ENCODE results near the gene COMTD1. TPM values are rescaled to one million over a fixed set of nuclear protein-coding genes. Genes with fewer than 3 reads are reported as not detected.

The COMTD1 gene
- total and polyA plus RNA-seq, 2 donors (not counting 1 experiment from before 2014, with no cell fraction given), result 14.5 to 23.8 TPM

DNA sequence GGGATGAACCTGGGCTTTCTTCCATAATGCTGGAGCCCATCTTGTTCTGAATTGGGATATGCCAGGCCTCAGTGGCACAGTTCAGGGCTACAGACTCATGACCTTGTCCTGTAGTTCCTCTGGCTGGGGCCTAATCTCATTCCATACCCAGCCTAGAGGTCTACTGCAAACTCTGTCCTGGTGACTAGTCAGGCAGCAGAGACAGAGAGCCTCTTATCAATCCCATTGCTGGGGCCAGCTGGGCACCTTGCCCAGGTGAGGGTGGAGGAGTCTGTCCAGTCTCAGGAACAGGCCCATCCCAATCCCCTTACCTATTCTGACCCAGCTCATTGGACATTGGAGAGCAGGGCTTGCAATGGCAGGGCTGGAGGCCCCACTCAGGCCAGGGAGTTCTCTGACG is 28.0 kb upstream of the COMTD1 start:
- TF ChIP-seq EZH2 (IDR thresholded peaks at IDR 0.05; ENCODE audit: borderline replicate concordance, insufficient read depth, low read depth, low read length, poor library complexity, severe bottlenecking), result no peak
- TF ChIP-seq, protein P1, sequence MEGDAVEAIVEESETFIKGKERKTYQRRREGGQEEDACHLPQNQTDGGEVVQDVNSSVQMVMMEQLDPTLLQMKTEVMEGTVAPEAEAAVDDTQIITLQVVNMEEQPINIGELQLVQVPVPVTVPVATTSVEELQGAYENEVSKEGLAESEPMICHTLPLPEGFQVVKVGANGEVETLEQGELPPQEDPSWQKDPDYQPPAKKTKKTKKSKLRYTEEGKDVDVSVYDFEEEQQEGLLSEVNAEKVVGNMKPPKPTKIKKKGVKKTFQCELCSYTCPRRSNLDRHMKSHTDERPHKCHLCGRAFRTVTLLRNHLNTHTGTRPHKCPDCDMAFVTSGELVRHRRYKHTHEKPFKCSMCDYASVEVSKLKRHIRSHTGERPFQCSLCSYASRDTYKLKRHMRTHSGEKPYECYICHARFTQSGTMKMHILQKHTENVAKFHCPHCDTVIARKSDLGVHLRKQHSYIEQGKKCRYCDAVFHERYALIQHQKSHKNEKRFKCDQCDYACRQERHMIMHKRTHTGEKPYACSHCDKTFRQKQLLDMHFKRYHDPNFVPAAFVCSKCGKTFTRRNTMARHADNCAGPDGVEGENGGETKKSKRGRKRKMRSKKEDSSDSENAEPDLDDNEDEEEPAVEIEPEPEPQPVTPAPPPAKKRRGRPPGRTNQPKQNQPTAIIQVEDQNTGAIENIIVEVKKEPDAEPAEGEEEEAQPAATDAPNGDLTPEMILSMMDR (IDR thresholded peaks at IDR 0.05), result no peak
- Mint-ChIP-seq H3K4me3 (no peak overlapping the region), H3K9me3 (ENCODE audit: insufficient read depth) (peaks cover 3% of the 10 kb centered on the region), H3K27ac (no peak overlapping the region), H3K27me3 (no peaks in the 10 kb centered on the region), H3K4me1 (no peaks in the 10 kb centered on the region)
- H3K36me3 ChIP-seq (replicated peaks in 1 of 2; ENCODE audit: control extremely low read depth in 1 of 2, control insufficient read depth in 1 of 2, extremely low read depth in 1 of 2, insufficient read depth in 2 of 2, low read length in 1 of 2), result no peaks in the 10 kb centered on the region
- H3K4me2 ChIP-seq (replicated peaks; ENCODE audit: low read depth, low read length, poor library complexity, severe bottlenecking), result no peak overlapping the region
- ChIA-PET POLR2A (no interaction called here), CTCF (no interaction called here)
- no peak for ATAC-seq (ENCODE audit: low read depth)
- peaks cover 0 to 12% (median 0%) of the 10 kb centered on the region in 3 donors for H3K9me3 ChIP-seq (ENCODE audit: control extremely low read depth in 1 of 3, control insufficient read depth in 2 of 3, insufficient read depth in 1 of 3, low read length in 2 of 3)
- H3K4me1 ChIP-seq (ENCODE audit: control insufficient read depth in 2 of 2, insufficient read depth in 2 of 2, low read length in 2 of 2), result no peaks in the 10 kb centered on the region
- no peak overlapping the region for H3K4me3 ChIP-seq (ENCODE audit: control extremely low read depth in 1 of 5, extremely low read depth in 1 of 5, insufficient read depth in 1 of 5, low read depth in 2 of 5, low read length in 4 of 5)
- no peaks in the 10 kb centered on the region for H3K79me2 ChIP-seq (ENCODE audit: control insufficient read depth, insufficient read depth, low read length)
- H3K27me3 ChIP-seq (replicated peaks in 1 of 4; ENCODE audit: control extremely low read depth in 1 of 4, control insufficient read depth in 3 of 4, insufficient read depth in 4 of 4, low read length in 3 of 4), result no peaks in the 10 kb centered on the region
- WGBS (ENCODE audit: insufficient coverage), result 100% methylated on average over 1 of the region's 1 CpG
- H3K27ac ChIP-seq (ENCODE audit: low read length in 2 of 2), result no peak overlapping the region
- H4K20me1 ChIP-seq (ENCODE audit: control insufficient read depth, insufficient read depth, low read length, poor library complexity, severe bottlenecking), result no peaks in the 10 kb centered on the region
- intact Hi-C loops (cut with micrococcal nuclease), result no loop called here
- no peak overlapping the region for H2AFZ ChIP-seq (ENCODE audit: insufficient read depth, low read depth, low read length, poor library complexity, severe bottlenecking)
- H3K9ac ChIP-seq (ENCODE audit: low read length), result no peak overlapping the region
- DNase-seq, result no peak

- H3K27me3 ChIP-seq (replicated peaks in 1 of 4; ENCODE audit: control extremely low read depth in 1 of 4, control insufficient read depth in 3 of 4, insufficient read depth in 4 of 4, low read length in 3 of 4), result no peaks in the 10 kb centered on the region
- H4K20me1 ChIP-seq (ENCODE audit: control insufficient read depth, insufficient read depth, low read length, poor library complexity, severe bottlenecking), result no peaks in the 10 kb centered on the region
- no peak overlapping the region for H3K9ac ChIP-seq (ENCODE audit: low read length)
- no peak overlapping the region for H3K4me3 Mint-ChIP-seq
- ChIA-PET POLR2A (no interaction called here), CTCF (no interaction called here)
- no peaks in the 10 kb centered on the region for H3K4me1 Mint-ChIP-seq
- TF ChIP-seq EZH2 (IDR thresholded peaks at IDR 0.05; ENCODE audit: borderline replicate concordance, insufficient read depth, low read depth, low read length, poor library complexity, severe bottlenecking), result no peak
- TF ChIP-seq, protein P1 (IDR thresholded peaks at IDR 0.05), result no peak
- no peak overlapping the region for H3K27ac ChIP-seq (ENCODE audit: low read length in 2 of 2)
- WGBS (ENCODE audit: insufficient coverage), result 97% methylated on average over 19 of the region's 25 CpGs
- ATAC-seq (ENCODE audit: low read depth) (no peak), DNase-seq (no peak)
- H2AFZ ChIP-seq (ENCODE audit: insufficient read depth, low read depth, low read length, poor library complexity, severe bottlenecking), result no peak overlapping the region
- no peaks in the 10 kb centered on the region for H3K36me3 ChIP-seq (replicated peaks in 1 of 2; ENCODE audit: control extremely low read depth in 1 of 2, control insufficient read depth in 1 of 2, extremely low read depth in 1 of 2, insufficient read depth in 2 of 2, low read length in 1 of 2)
- H3K4me3 ChIP-seq (ENCODE audit: control extremely low read depth in 1 of 5, extremely low read depth in 1 of 5, insufficient read depth in 1 of 5, low read depth in 2 of 5, low read length in 4 of 5), result no peak overlapping the region
- peaks cover 3% of the 10 kb centered on the region for H3K27me3 Mint-ChIP-seq
- no peaks in the 10 kb centered on the region for H3K79me2 ChIP-seq (ENCODE audit: control insufficient read depth, insufficient read depth, low read length)
- intact Hi-C loops (cut with micrococcal nuclease), result no loop called here
- H3K9me3 ChIP-seq (ENCODE audit: control extremely low read depth in 1 of 3, control insufficient read depth in 2 of 3, insufficient read depth in 1 of 3, low read length in 2 of 3), result peaks cover 0 to 12% (median 0%) of the 10 kb centered on the region in 3 donors
- peaks cover 3% of the 10 kb centered on the region for H3K9me3 Mint-ChIP-seq (ENCODE audit: insufficient read depth)
- no peak overlapping the region for H3K27ac Mint-ChIP-seq
- H3K4me2 ChIP-seq (replicated peaks; ENCODE audit: low read depth, low read length, poor library complexity, severe bottlenecking), result no peak overlapping the region
- H3K4me1 ChIP-seq (ENCODE audit: control insufficient read depth in 2 of 2, insufficient read depth in 2 of 2, low read length in 2 of 2), result no peaks in the 10 kb centered on the region
These were observed 26.3 kb upstream of the COMTD1 start for GRCh38 chr10:75261813-75262705.

Data from B cell (primary cell).